WERI-Rb-1 (cell line): ENCODE data around the gene DYNC1I2.
A peak's percentile ranks its signal among the peaks of the same experiment; 100 is the strongest.

ENCODE experiments used
- DNase-seq: peaks from one replicate; pipeline ENCODE4 v3.0.0-alpha.2; 2020
- H3K27ac ChIP-seq: fragments of 250-450 bp; sonication (Bioruptor Pico); 2 replicates; pipeline ENCODE4 v1.5.1; 2020; ENCODE audit warnings: mild to moderate bottlenecking, moderate library complexity
- H3K27me3 ChIP-seq: fragments of 250-450 bp; sonication (Bioruptor Pico); 2 replicates; pipeline ENCODE4 v1.5.1; 2021; ENCODE audit warnings: mild to moderate bottlenecking, low read depth, moderate library complexity; ENCODE audit not compliant: insufficient read depth, severe bottlenecking
- H3K36me3 ChIP-seq: fragments of 250-450 bp; sonication (Bioruptor Pico); 2 replicates; pipeline ENCODE4 v1.5.1; 2020; ENCODE audit warnings: mild to moderate bottlenecking, moderate library complexity
- H3K4me3 ChIP-seq: 2 replicates; pipeline ENCODE4 v1.5.1; 2011; ENCODE audit warnings: low read depth, mild to moderate bottlenecking, control low read depth, low read length
- H3K9me3 ChIP-seq: fragments of 250-450 bp; sonication (Bioruptor Pico); 2 replicates; pipeline ENCODE4 v1.5.1; 2021; ENCODE audit warnings: mild to moderate bottlenecking, moderate library complexity; ENCODE audit not compliant: severe bottlenecking
- CTCF ChIP-seq: IDR thresholded peaks from 2 replicates; pipeline ENCODE4 v1.5.1; 2011; ENCODE audit warnings: low read depth, mild to moderate bottlenecking, control low read depth, inconsistent platforms, low read length

DYNC1I2 gene

GRCh38 chr2:171678619-171679018, 8.7 kb upstream of the DYNC1I2 start:
- Histone ChIP-seq H3K9me3 (no peaks in the 10 kb centered on the region), H3K36me3 (no peaks in the 10 kb centered on the region), H3K27ac (no peak overlapping the region), H3K4me3 (no peak overlapping the region), H3K27me3 (no peaks in the 10 kb centered on the region)
- no peak for TF ChIP-seq CTCF
- DNase-seq = no peak

DNA sequence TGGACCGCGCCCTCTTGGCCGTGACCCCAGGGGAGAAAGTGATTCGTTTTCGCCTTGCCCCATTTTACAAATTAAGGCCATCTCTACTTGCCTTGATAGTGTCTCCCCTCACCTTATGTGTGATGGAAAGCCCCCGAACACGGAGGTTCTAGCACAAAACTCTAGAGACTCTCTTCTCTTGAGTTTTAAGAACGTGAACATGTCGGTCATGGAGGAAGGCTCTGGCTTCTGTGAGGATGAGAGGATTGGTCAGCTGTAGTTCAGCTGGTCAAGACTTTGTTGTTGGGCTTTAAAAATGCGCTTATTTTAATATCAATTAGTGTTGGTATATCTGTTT, 828 bp downstream of the DYNC1I2 start:
- no peak for TF ChIP-seq CTCF
- no peak for DNase-seq
- no peaks in the 10 kb centered on the region for H3K9me3 ChIP-seq
- no peaks in the 10 kb centered on the region for H3K27me3 ChIP-seq
- H3K36me3 ChIP-seq = peaks cover 31% of the 10 kb centered on the region
- H3K4me3 ChIP-seq = peak overlapping the region; percentile 90
- H3K27ac ChIP-seq = peak overlapping the region; percentile 93

- H3K36me3 ChIP-seq = peaks cover 61% of the 10 kb centered on the region
- H3K27ac ChIP-seq = no peak overlapping the region
- H3K4me3 ChIP-seq = no peak overlapping the region
- H3K27me3 ChIP-seq = no peaks in the 10 kb centered on the region
- no peaks in the 10 kb centered on the region for H3K9me3 ChIP-seq
- TF ChIP-seq CTCF = no peak
- DNase-seq = no peak
These were observed 5.1 kb downstream of the DYNC1I2 start for GRCh38 chr2:171692331-171692730.

DNA sequence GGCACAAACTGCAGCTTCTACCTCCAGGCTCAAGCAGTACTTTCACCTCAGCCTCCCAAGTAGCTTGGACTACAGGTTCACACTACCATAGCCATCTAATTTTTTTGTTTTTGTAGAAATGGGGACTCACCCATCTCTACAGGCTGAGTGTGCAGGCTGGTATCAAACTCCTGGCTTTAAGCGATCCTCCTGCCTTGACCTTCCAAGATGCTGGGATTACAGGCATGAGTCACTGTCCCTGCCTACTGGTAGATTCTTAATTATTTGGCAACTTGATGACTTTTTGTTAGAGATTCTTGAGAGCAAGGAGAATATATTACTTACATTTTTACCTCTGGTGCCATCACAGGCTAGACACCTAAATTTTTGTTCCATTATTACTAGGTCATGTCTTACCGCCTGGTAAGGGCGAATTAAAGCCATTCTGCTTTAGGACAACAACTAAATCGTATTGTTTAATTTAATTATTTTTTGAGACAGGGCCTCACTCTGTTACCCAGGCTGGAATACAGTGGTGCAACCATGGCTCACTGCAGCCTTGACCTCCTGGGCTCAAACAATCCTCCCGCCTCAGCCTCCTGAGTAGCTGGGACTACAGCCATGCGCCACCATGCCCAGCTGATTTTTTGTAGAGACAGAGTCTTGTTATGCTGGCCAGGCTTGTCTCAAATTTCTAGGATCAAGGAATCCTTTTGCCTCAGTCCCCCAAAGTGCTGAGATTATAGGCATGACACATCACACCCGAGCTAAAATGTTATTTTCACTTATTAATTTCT, 15.7 kb downstream of the DYNC1I2 start:
- no peak for TF ChIP-seq CTCF
- no peak for DNase-seq
- Histone ChIP-seq H3K9me3 (no peaks in the 10 kb centered on the region), H3K4me3 (no peak overlapping the region), H3K36me3 (peaks cover 3% of the 10 kb centered on the region), H3K27ac (peak overlapping the region; percentile 32), H3K27me3 (no peaks in the 10 kb centered on the region)

- peak overlapping the region; percentile 32; the same call in 1 of the 2 replicates for H3K27ac ChIP-seq
- peaks cover 3% of the 10 kb centered on the region for H3K36me3 ChIP-seq
- no peaks in the 10 kb centered on the region for H3K9me3 ChIP-seq
- H3K27me3 ChIP-seq = no peaks in the 10 kb centered on the region
- no peak overlapping the region for H3K4me3 ChIP-seq
- DNase-seq = no peak
- peak; percentile 40; the same call in 1 of the 2 replicates for TF ChIP-seq CTCF
These were observed 16.5 kb downstream of the DYNC1I2 start for GRCh38 chr2:171703574-171704347.
